Measurements from ENCODE around the gene UBE2QL1. TPM values are rescaled to one million over a fixed set of nuclear protein-coding genes. Genes with fewer than 3 reads are reported as not detected.

The UBE2QL1 gene
- total and polyA plus RNA-seq, 2 of the 8 experiments (the other 6 are each of a cell fraction or from before 2014, with no cell fraction given), result 0.43 to 0.65 TPM

GRCh38 chr5:6417657-6418056 lies 31.0 kb upstream of the UBE2QL1 start:
- POLR2A ChIA-PET (ENCODE audit: partially characterized antibody), result no interaction called here
- DNase-seq (ENCODE audit: low read depth in 1 of 2, low spot score in 2 of 2), result no peak
- H3K23ac ChIP-seq (ENCODE audit: insufficient read length), result no peak overlapping the region

More at GRCh38 chr5:6417657-6418056, 31.0 kb upstream of the UBE2QL1 start:
- Histone ChIP-seq H3K14ac (ENCODE audit: insufficient read length) (no peak overlapping the region), H4K91ac (replicated peaks; ENCODE audit: insufficient read length, low read length) (no peak overlapping the region), H3K4ac (replicated peaks; ENCODE audit: insufficient read length, low read depth, low read length) (no peak overlapping the region), H3K23me2 (ENCODE audit: low read depth, low read length) (no peaks in the 10 kb centered on the region), H3K9ac (replicated peaks in 1 of 4; ENCODE audit: extremely low read depth in 1 of 4, low read depth in 3 of 4, low read length in 3 of 4) (no peak overlapping the region), H2BK15ac (ENCODE audit: low read length) (no peak overlapping the region), H3K56ac (replicated peaks; ENCODE audit: insufficient read length, low read depth, low read length) (no peak overlapping the region), H3K79me1 (ENCODE audit: low read depth, low read length) (no peaks in the 10 kb centered on the region), H3K4me3 (ENCODE audit: extremely low read depth in 1 of 4, insufficient read depth in 2 of 4, low read depth in 3 of 4, low read length in 4 of 4) (no peak overlapping the region), H3K4me2 (ENCODE audit: insufficient read depth in 1 of 2, low read depth in 2 of 2, low read length in 2 of 2) (no peak overlapping the region), H3K18ac (ENCODE audit: extremely low read depth, low read length) (no peak overlapping the region), H3K27ac (ENCODE audit: low read depth, low read length) (no peak overlapping the region), H2BK20ac (ENCODE audit: low read length) (no peak overlapping the region), H2AK5ac (ENCODE audit: low read depth, low read length) (no peak overlapping the region), H3K79me2 (ENCODE audit: control insufficient read depth in 1 of 2, insufficient read depth in 2 of 2, low read length in 2 of 2) (no peaks in the 10 kb centered on the region), H3K27me3 (replicated peaks in 1 of 4; ENCODE audit: control insufficient read depth in 3 of 4, extremely low read depth in 1 of 4, insufficient read depth in 3 of 4, low read length in 3 of 4) (no peaks in the 10 kb centered on the region; a peak in 1 of 7 replicates), H4K20me1 (replicated peaks in 1 of 2; ENCODE audit: control insufficient read depth in 1 of 2, insufficient read depth in 2 of 2, low read length in 2 of 2) (no peaks in the 10 kb centered on the region), H4K8ac (ENCODE audit: extremely low read depth, insufficient read depth, low read length) (no peak overlapping the region), H2AFZ (ENCODE audit: low read length) (no peak overlapping the region), H3K9me3 (ENCODE audit: insufficient read depth in 2 of 2, low read depth in 1 of 2, low read length in 1 of 2) (peaks cover 0 to 14% of the 10 kb centered on the region in 2 experiments; a peak in 2 of 4 replicates), H3K4me1 (replicated peaks in 1 of 4; ENCODE audit: control insufficient read depth in 3 of 4, insufficient read depth in 4 of 4, low read length in 3 of 4) (no peaks in the 10 kb centered on the region), H4K5ac (ENCODE audit: insufficient read length, low read depth, low read length) (no peak overlapping the region), H2BK120ac (replicated peaks; ENCODE audit: low read depth, low read length) (no peak overlapping the region), H2BK5ac (ENCODE audit: low read depth, low read length) (no peak overlapping the region), H2BK12ac (ENCODE audit: low read depth, low read length) (no peak overlapping the region), H3K36me3 (ENCODE audit: control insufficient read depth in 2 of 4, insufficient read depth in 4 of 4, low read length in 3 of 4) (no peaks in the 10 kb centered on the region)
- no peak for FAIRE-seq
- CTCF ChIA-PET (ENCODE audit: partially characterized antibody), result no interaction called here
- no peak for TF ChIP-seq POLR2AphosphoS5 (IDR thresholded peaks at IDR 0.05; ENCODE audit: low read depth, low read length)
- no peak for TF ChIP-seq YY1 (IDR thresholded peaks at IDR 0.05; ENCODE audit: low read depth, low read length)
- no peak for TF ChIP-seq PHF8 (conservative IDR thresholded peaks at IDR 0.05; ENCODE audit: low read depth, low read length)
- no peak for TF ChIP-seq JUND (IDR thresholded peaks at IDR 0.05; ENCODE audit: low read length)
- no peak for TF ChIP-seq KDM5A (IDR thresholded peaks at IDR 0.05; ENCODE audit: low read length)
- no peak for TF ChIP-seq EZH2 (IDR thresholded peaks at IDR 0.05; ENCODE audit: low read depth, low read length, severe bottlenecking)
- no peak for TF ChIP-seq MAX (IDR thresholded peaks at IDR 0.05)
- no peak for TF ChIP-seq BRCA1 (IDR thresholded peaks at IDR 0.05; ENCODE audit: low read depth, low read length)
- TF ChIP-seq SRF (IDR thresholded peaks at IDR 0.05; ENCODE audit: low read depth, low read length), result no peak
- TF ChIP-seq SUZ12 (IDR thresholded peaks at IDR 0.05; ENCODE audit: low read length), result no peak
- TF ChIP-seq NRF1 (IDR thresholded peaks at IDR 0.05; ENCODE audit: low read depth, low read length), result no peak
- WGBS, 2 experiments (ENCODE audit: extremely low coverage in 1 of 2, insufficient coverage in 1 of 2, insufficient read length in 1 of 2, insufficient replicate concordance in 2 of 2, low coverage in 1 of 2, low lambda C conversion rate in 2 of 2, missing lambda C conversion rate in 1 of 2), result 90% methylated on average over 10 of the region's 10 CpGs; no CpG with 5 or more reads in 1 of the 2 experiments

All from H1 (cell line).